Measurements from ENCODE around the gene TM4SF1. TPM values are rescaled to one million over a fixed set of nuclear protein-coding genes. Genes with fewer than 3 reads are reported as not detected.

The TM4SF1 gene, protein sequence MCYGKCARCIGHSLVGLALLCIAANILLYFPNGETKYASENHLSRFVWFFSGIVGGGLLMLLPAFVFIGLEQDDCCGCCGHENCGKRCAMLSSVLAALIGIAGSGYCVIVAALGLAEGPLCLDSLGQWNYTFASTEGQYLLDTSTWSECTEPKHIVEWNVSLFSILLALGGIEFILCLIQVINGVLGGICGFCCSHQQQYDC
- total RNA-seq (2022; extraction: Qiagen RNA extraction; ENCODE audit: low read depth), result 1,538 to 2,747 TPM (median 1,894 TPM) in 5 replicates

DNA sequence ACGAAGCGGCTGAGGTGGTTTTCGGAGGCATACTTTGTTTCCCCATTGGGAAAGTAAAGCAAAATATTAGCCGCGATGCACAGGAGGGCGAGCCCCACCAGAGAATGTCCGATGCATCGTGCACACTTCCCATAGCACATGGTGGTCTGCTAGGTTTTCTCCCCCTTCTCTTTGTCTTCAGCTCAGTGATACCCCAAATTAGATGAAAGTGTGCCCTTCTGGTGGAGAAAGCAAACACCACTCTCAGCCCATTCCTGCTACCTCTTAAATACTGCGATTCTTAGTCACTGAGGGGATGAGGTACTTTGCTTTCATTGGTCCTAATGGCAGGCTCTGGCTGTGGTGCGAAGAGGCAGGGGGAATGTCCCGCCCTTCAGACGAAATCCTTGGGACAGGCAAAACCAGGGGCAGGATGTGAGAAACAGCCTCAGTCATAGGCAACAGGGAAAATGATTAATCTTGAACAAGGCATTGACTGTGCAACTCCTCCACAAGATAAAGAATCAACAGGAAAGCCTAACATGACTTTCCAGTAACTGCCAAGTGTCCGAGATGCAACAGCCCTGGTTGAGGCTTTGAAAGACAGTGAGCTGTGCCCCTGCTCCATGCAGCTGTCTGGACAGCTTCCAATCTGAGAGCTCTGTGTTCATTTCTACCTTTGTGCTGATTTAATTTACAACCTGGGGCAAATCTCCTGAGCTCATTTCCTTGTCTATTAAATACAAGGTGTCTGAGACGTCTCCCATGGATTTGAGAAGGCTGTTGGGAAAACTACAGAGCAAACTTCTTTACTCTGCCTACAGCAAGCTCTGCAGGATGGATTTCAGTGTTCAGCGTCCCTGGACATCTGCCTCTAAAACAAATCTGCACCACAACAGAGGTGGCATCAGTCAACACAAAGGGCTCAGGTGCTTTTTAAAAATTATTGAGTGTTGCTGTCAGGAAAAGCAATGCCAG, at the start of gene TM4SF1:
Gene TM4SF1, minus strand, starts transcription at position 242 of the 957 bp plus-strand sequence. Its CDS starts 102 bp downstream, at position 140.

DNA sequence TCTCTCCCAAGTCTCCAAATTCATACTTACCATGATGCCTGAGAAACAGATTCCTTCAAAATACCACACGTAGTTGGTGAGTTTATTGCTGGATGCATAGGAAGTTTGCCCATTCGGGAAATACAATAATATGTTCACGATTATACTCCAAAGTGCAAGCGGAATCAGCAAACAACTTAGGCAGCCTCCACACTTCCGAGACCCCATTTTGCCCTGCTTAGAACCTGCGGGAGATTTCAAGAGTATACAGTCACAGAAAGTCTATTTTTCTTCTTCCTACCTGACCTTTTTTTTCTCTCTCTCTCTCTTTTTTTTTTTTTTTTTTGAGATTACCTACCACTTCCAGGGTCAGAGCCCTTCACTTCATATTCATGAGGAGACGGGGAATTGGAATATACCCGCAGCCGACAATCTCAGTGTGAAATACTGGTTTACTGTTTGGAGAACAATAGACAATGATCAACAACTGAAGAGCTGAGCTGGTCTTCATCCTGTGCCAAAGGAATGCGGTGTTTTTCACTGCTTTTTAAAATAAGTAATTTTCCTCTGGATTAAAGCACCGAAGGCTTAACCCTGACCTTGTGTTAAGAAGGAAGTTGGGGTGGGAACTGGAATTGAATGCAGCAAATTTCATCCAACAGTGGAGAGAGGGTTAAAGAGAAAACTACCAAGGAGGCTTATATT, 44.1 kb downstream of the TM4SF1 start, which contains the start of gene TM4SF18:
Gene TM4SF18, minus strand, starts transcription at position 461 of the 684 bp plus-strand sequence. Its CDS starts 254 bp downstream, at position 207.

Other genes starting within 250 kb of the TM4SF1 start
- 34.7 to 44.6 TPM (median 38.2 TPM) in 5 replicates for gene HPS3, start 248.0 kb downstream of the TM4SF1 start, total RNA-seq (2022; extraction: Qiagen RNA extraction; ENCODE audit: low read depth)
- gene CP, start 155.8 kb downstream of the TM4SF1 start, total RNA-seq (2022; extraction: Qiagen RNA extraction; ENCODE audit: low read depth), result 3.8 to 7.8 TPM (median 6.4 TPM) in 5 replicates
- gene TM4SF18, start 44.0 kb downstream of the TM4SF1 start, total RNA-seq (2022; extraction: Qiagen RNA extraction; ENCODE audit: low read depth), result 44.7 to 51.2 TPM (median 50.3 TPM) in 5 replicates
- gene TM4SF4, start 97.0 kb upstream of the TM4SF1 start, total RNA-seq (2022; extraction: Qiagen RNA extraction; ENCODE audit: low read depth), result 28.1 to 57.9 TPM (median 35.5 TPM) in 5 replicates

Data from A549 treated with DMSO at 1 μM for 4 hours (cell line).